Caco-2 (cell line): ENCODE results near the gene ODAD2. TPM values are rescaled to one million over a fixed set of nuclear protein-coding genes. Genes with fewer than 3 reads are reported as not detected.

ENCODE experiments used
- BruUV-seq: library from RNA; stranded (reverse); fragments of 400-500 nt; replicated peaks from 2 replicates; lab custom pipeline; 2021; lab: Mats Ljungman, UMichigan
- CTCF ChIA-PET: fragments of 300-600 bp; sonication (Branson Sonifier 250); formaldehyde crosslinking; loops from one replicate; lab custom pipeline; 2022; ENCODE audit warnings: antibody characterized with exemption; lab: Charles Lee
- POLR2A ChIA-PET: fragments of 300-600 bp; sonication (Branson Sonifier 250); formaldehyde crosslinking; loops from one replicate; lab custom pipeline; 2022; ENCODE audit warnings: antibody characterized with exemption; lab: Charles Lee
- DNase-seq, 2 experiments: peaks; one replicate each; pipeline versions ENCODE4 v3.0.0 to v3.0.0-alpha.2; 2020 to 2022
- H3K27me3 ChIP-seq: replicated peaks from 2 replicates; pipeline ENCODE4 v1.6.0; 2011; ENCODE audit warnings: low read length; ENCODE audit not compliant: control insufficient read depth, insufficient read depth
- H3K36me3 ChIP-seq: 2 replicates; pipeline ENCODE4 v1.5.1; 2011; ENCODE audit warnings: low read length; ENCODE audit not compliant: control insufficient read depth, insufficient read depth
- H3K4me1 ChIP-seq: fragments of 250-450 bp; sonication (Bioruptor Pico); 2 replicates; pipeline ENCODE4 v1.5.1; 2020; ENCODE audit warnings: mild to moderate bottlenecking
- H3K4me3 ChIP-seq: 2 replicates; pipeline ENCODE4 v1.5.1; 2011; ENCODE audit warnings: low read depth, mild to moderate bottlenecking, control low read depth, low read length
- H3K9me3 ChIP-seq: fragments of 250-450 bp; sonication (Bioruptor Pico); 2 replicates; pipeline ENCODE4 v1.5.1; 2020; ENCODE audit warnings: mild to moderate bottlenecking, moderate library complexity
- H3K27ac Mint-ChIP-seq: one replicate; pipeline ENCODE4 v1.8.0; 2022; ENCODE audit warnings: mixed read lengths; ENCODE audit not compliant: unreplicated experiment
- H3K27me3 Mint-ChIP-seq: one replicate; pipeline ENCODE4 v1.8.0; 2022; ENCODE audit warnings: mixed read lengths; ENCODE audit not compliant: insufficient read depth, unreplicated experiment
- H3K36me3 Mint-ChIP-seq: one replicate; pipeline ENCODE4 v1.8.0; 2022; ENCODE audit warnings: mild to moderate bottlenecking, mixed read lengths; ENCODE audit not compliant: insufficient read depth, unreplicated experiment
- H3K4me1 Mint-ChIP-seq: one replicate; pipeline ENCODE4 v1.8.0; 2022; ENCODE audit warnings: low read depth, mixed read lengths; ENCODE audit not compliant: unreplicated experiment
- H3K4me3 Mint-ChIP-seq: one replicate; pipeline ENCODE4 v1.8.0; 2022; ENCODE audit warnings: mild to moderate bottlenecking, moderate library complexity, mixed read lengths; ENCODE audit not compliant: unreplicated experiment
- H3K9me3 Mint-ChIP-seq: one replicate; pipeline ENCODE4 v1.8.0; 2022; ENCODE audit warnings: mixed read lengths; ENCODE audit not compliant: unreplicated experiment
- CTCF ChIP-seq, 2 experiments: fragments of 200-600 bp in 1 of 2; IDR thresholded peaks; 1 replicate in 1 of 2; 2 replicates in 1 of 2; pipeline versions ENCODE4 v1.5.1 to v1.8.0; 2011 to 2022; ENCODE audit warnings: antibody characterized with exemption in 1 of 2, control low read depth in 1 of 2, inconsistent platforms in 1 of 2, low read depth in 1 of 2, low read length in 1 of 2, mild to moderate bottlenecking in 1 of 2, moderate library complexity in 1 of 2; ENCODE audit not compliant: insufficient read depth in 1 of 2, severe bottlenecking in 1 of 2, unreplicated experiment in 1 of 2
- intact Hi-C: fragments of 100-400 bp; cut with micrococcal nuclease; formaldehyde crosslinking; loops from one replicate; pipeline ENCODE4 v1.10.0; 2022; ENCODE audit not compliant: unreplicated experiment
- total RNA-seq: library from RNA; stranded (reverse); gene quantifications from 2 replicates; pipeline ENCODE4 v1.2.3, GENCODE V29; 2022

The ODAD2 gene
- total RNA-seq, 1 experiment from 2014 or later = not detected

- H3K9me3 ChIP-seq = peaks cover 3% of the 10 kb centered on the region; the same call in 1 of the 2 replicates
- no TSS peak for BruUV-seq
- H3K9me3 Mint-ChIP-seq = peaks cover 11% of the 10 kb centered on the region
- H3K4me3 ChIP-seq = no peak overlapping the region
- no peaks in the 10 kb centered on the region for H3K36me3 Mint-ChIP-seq
- ChIA-PET POLR2A (no interaction called here), CTCF (no interaction called here)
- TF ChIP-seq CTCF (IDR thresholded peaks at IDR 0.05; ENCODE audit: insufficient read depth in 1 of 2, low read depth in 1 of 2, low read length in 1 of 2, severe bottlenecking in 1 of 2, unreplicated experiment in 1 of 2) = no peak
- peaks cover 4% of the 10 kb centered on the region for H3K27me3 Mint-ChIP-seq
- intact Hi-C loops = no loop called here
- H3K4me1 ChIP-seq = no peaks in the 10 kb centered on the region
- H3K36me3 ChIP-seq = no peaks in the 10 kb centered on the region
- H3K4me1 Mint-ChIP-seq = no peaks in the 10 kb centered on the region
- DNase-seq = no peak
- H3K27ac Mint-ChIP-seq = no peak overlapping the region
- H3K4me3 Mint-ChIP-seq = no peak overlapping the region
- H3K27me3 ChIP-seq = no peaks in the 10 kb centered on the region
These were observed 154.7 kb downstream of the ODAD2 start for GRCh38 chr10:27844223-27844622.

GRCh38 chr10:27838901-27839300 lies 160.0 kb downstream of the ODAD2 start:
- DNase-seq = no peak
- Mint-ChIP-seq H3K36me3 (no peaks in the 10 kb centered on the region), H3K4me3 (no peak overlapping the region), H3K27ac (no peak overlapping the region), H3K27me3 (peaks cover 8% of the 10 kb centered on the region), H3K4me1 (no peaks in the 10 kb centered on the region), H3K9me3 (peaks cover 11% of the 10 kb centered on the region)
- BruUV-seq = no TSS peak
- no peaks in the 10 kb centered on the region for H3K36me3 ChIP-seq
- peaks cover 3% of the 10 kb centered on the region; the same call in 1 of the 2 replicates for H3K9me3 ChIP-seq
- H3K4me3 ChIP-seq = no peak overlapping the region
- POLR2A ChIA-PET = no interaction called here
- no peak for TF ChIP-seq CTCF (IDR thresholded peaks at IDR 0.05; ENCODE audit: insufficient read depth in 1 of 2, low read depth in 1 of 2, low read length in 1 of 2, severe bottlenecking in 1 of 2, unreplicated experiment in 1 of 2)
- no peaks in the 10 kb centered on the region for H3K27me3 ChIP-seq
- no peaks in the 10 kb centered on the region for H3K4me1 ChIP-seq
- CTCF ChIA-PET = no interaction called here
- intact Hi-C loops = no loop called here

GRCh38 chr10:27838361-27838760 lies 160.5 kb downstream of the ODAD2 start:
- POLR2A ChIA-PET = no interaction called here
- Mint-ChIP-seq H3K4me3 (no peak overlapping the region), H3K36me3 (no peaks in the 10 kb centered on the region), H3K27ac (no peak overlapping the region), H3K4me1 (no peaks in the 10 kb centered on the region), H3K9me3 (peaks cover 11% of the 10 kb centered on the region), H3K27me3 (peaks cover 12% of the 10 kb centered on the region)
- CTCF ChIA-PET = no interaction called here
- no peak for DNase-seq
- no TSS peak for BruUV-seq
- H3K4me1 ChIP-seq = no peaks in the 10 kb centered on the region
- no peak for TF ChIP-seq CTCF (IDR thresholded peaks at IDR 0.05; ENCODE audit: insufficient read depth in 1 of 2, low read depth in 1 of 2, low read length in 1 of 2, severe bottlenecking in 1 of 2, unreplicated experiment in 1 of 2)
- intact Hi-C loops = no loop called here
- H3K36me3 ChIP-seq = no peaks in the 10 kb centered on the region
- 0 out of 2 replicates have a peak, but pooled peaks cover 3% of the 10 kb centered on the region for H3K9me3 ChIP-seq
- no peak overlapping the region for H3K4me3 ChIP-seq
- no peaks in the 10 kb centered on the region for H3K27me3 ChIP-seq
